Measurements from ENCODE around the gene PRKAG2.

PRKAG2 gene

GRCh38 chr7:151905766-151906165, 28.9 kb upstream of the PRKAG2 start:
- no peak for TF ChIP-seq POLR2A (IDR thresholded peaks at IDR 0.05; ENCODE audit: low read length)
- no peak for TF ChIP-seq GATA1 (IDR thresholded peaks at IDR 0.05; ENCODE audit: low read depth, low read length)
- DNase-seq: no peak

- DNase-seq: no peak
- TF ChIP-seq POLR2A (IDR thresholded peaks at IDR 0.05; ENCODE audit: low read length) (no peak), GATA1 (IDR thresholded peaks at IDR 0.05; ENCODE audit: low read depth, low read length) (no peak)
These were observed 28.4 kb upstream of the PRKAG2 start for GRCh38 chr7:151905353-151905752.

- DNase-seq: no peak
- no peak for TF ChIP-seq GATA1 (IDR thresholded peaks at IDR 0.05; ENCODE audit: low read depth, low read length)
- TF ChIP-seq POLR2A (IDR thresholded peaks at IDR 0.05; ENCODE audit: low read length): no peak
These were observed 27.4 kb upstream of the PRKAG2 start for GRCh38 chr7:151904270-151904669.

GRCh38 chr7:151903249-151904032, 26.5 kb upstream of the PRKAG2 start:
- DNase-seq: no peak
- TF ChIP-seq POLR2A (IDR thresholded peaks at IDR 0.05; ENCODE audit: low read length): no peak
- no peak for TF ChIP-seq GATA1 (IDR thresholded peaks at IDR 0.05; ENCODE audit: low read depth, low read length)

GRCh38 chr7:151902311-151902710, 25.4 kb upstream of the PRKAG2 start:
- TF ChIP-seq POLR2A (IDR thresholded peaks at IDR 0.05; ENCODE audit: low read length) (no peak), GATA1 (IDR thresholded peaks at IDR 0.05; ENCODE audit: low read depth, low read length) (no peak)
- DNase-seq: no peak

GRCh38 chr7:151901828-151902227, 24.9 kb upstream of the PRKAG2 start:
- TF ChIP-seq GATA1 (IDR thresholded peaks at IDR 0.05; ENCODE audit: low read depth, low read length): no peak
- no peak for TF ChIP-seq POLR2A (IDR thresholded peaks at IDR 0.05; ENCODE audit: low read length)
- DNase-seq: no peak

GRCh38 chr7:151900986-151901621, 24.2 kb upstream of the PRKAG2 start:
- DNase-seq: no peak
- no peak for TF ChIP-seq GATA1 (IDR thresholded peaks at IDR 0.05; ENCODE audit: low read depth, low read length)
- no peak for TF ChIP-seq POLR2A (IDR thresholded peaks at IDR 0.05; ENCODE audit: low read length)

GRCh38 chr7:151900591-151900985, 23.7 kb upstream of the PRKAG2 start:
- no peak for DNase-seq
- TF ChIP-seq POLR2A (IDR thresholded peaks at IDR 0.05; ENCODE audit: low read length): no peak
- no peak for TF ChIP-seq GATA1 (IDR thresholded peaks at IDR 0.05; ENCODE audit: low read depth, low read length)

GRCh38 chr7:151899513-151900360, 22.8 kb upstream of the PRKAG2 start:
- TF ChIP-seq GATA1 (IDR thresholded peaks at IDR 0.05; ENCODE audit: low read depth, low read length): no peak
- TF ChIP-seq POLR2A (IDR thresholded peaks at IDR 0.05; ENCODE audit: low read length): no peak
- DNase-seq: no peak

GRCh38 chr7:151897951-151898686, 21.2 kb upstream of the PRKAG2 start:
- DNase-seq: no peak

GRCh38 chr7:151897161-151897731, 20.3 kb upstream of the PRKAG2 start:
- DNase-seq: no peak
- TF ChIP-seq GATA1 (IDR thresholded peaks at IDR 0.05; ENCODE audit: low read depth, low read length) (no peak), POLR2A (IDR thresholded peaks at IDR 0.05; ENCODE audit: low read length) (no peak)

More at GRCh38 chr7:151897951-151898686, 21.2 kb upstream of the PRKAG2 start:
- TF ChIP-seq GATA1 (IDR thresholded peaks at IDR 0.05; ENCODE audit: low read depth, low read length): no peak
- TF ChIP-seq POLR2A (IDR thresholded peaks at IDR 0.05; ENCODE audit: low read length): no peak

- no peak for TF ChIP-seq POLR2A (IDR thresholded peaks at IDR 0.05; ENCODE audit: low read length)
- no peak for TF ChIP-seq GATA1 (IDR thresholded peaks at IDR 0.05; ENCODE audit: low read depth, low read length)
- no peak for DNase-seq
These were observed 19.6 kb upstream of the PRKAG2 start for GRCh38 chr7:151896486-151896885.

- DNase-seq: no peak
- no peak for TF ChIP-seq POLR2A (IDR thresholded peaks at IDR 0.05; ENCODE audit: low read length)
- TF ChIP-seq GATA1 (IDR thresholded peaks at IDR 0.05; ENCODE audit: low read depth, low read length): no peak
These were observed 19.2 kb upstream of the PRKAG2 start for GRCh38 chr7:151896086-151896485.
